Inflammatory macrophage treated with lipopolysaccharide for 1 hour (primary cell): ENCODE data around the gene INHBB.
"Not testable (repeated sequence)": the region's sequence is repeated elsewhere in the genome, so short reads cannot be mapped to it uniquely, and the experiment has no call there.

Source experiments
- DNase-seq, 2 donors: peaks; one replicate each; pipeline ENCODE4 v3.0.0-alpha.2; 2020 to 2022

The INHBB gene

GRCh38 chr2:120383191-120383590 is 37.3 kb downstream of the INHBB start:
- no peak for DNase-seq

GRCh38 chr2:120383631-120384340 is 37.9 kb downstream of the INHBB start:
- DNase-seq: no peak

- DNase-seq: no peak
These were observed 38.8 kb downstream of the INHBB start for GRCh38 chr2:120384486-120385354.

GRCh38 chr2:120385355-120386127 is 39.6 kb downstream of the INHBB start:
- DNase-seq: no peak

GRCh38 chr2:120388222-120389035 is 42.5 kb downstream of the INHBB start:
- no peak for DNase-seq

- DNase-seq: no peak
These were observed 43.1 kb downstream of the INHBB start for GRCh38 chr2:120389036-120389391.

- DNase-seq: no peak
These were observed 44.6 kb downstream of the INHBB start for GRCh38 chr2:120390381-120391055.

- DNase-seq: not testable (repeated sequence)
These were observed 45.4 kb downstream of the INHBB start for GRCh38 chr2:120391382-120391781.

GRCh38 chr2:120391911-120392665 is 46.2 kb downstream of the INHBB start:
- DNase-seq: no peak

- DNase-seq: no peak
These were observed 47.0 kb downstream of the INHBB start for GRCh38 chr2:120392923-120393322.

GRCh38 chr2:120393456-120393855 is 47.5 kb downstream of the INHBB start:
- DNase-seq: no peak

GRCh38 chr2:120394764-120395163 is 48.8 kb downstream of the INHBB start:
- no peak for DNase-seq

- no peak for DNase-seq
These were observed 49.5 kb downstream of the INHBB start for GRCh38 chr2:120395221-120396012.

GRCh38 chr2:120396013-120396860 is 50.3 kb downstream of the INHBB start:
- no peak for DNase-seq

- DNase-seq: no peak
These were observed 51.2 kb downstream of the INHBB start for GRCh38 chr2:120396861-120397811.

GRCh38 chr2:120398051-120398995 is 52.4 kb downstream of the INHBB start:
- no peak for DNase-seq
